NCI-H2029 (cell line): ENCODE measurements around the gene VGLL4.
A peak's percentile ranks its signal among the peaks of the same experiment; 100 is the strongest.
"Not testable (repeated sequence)": the region's sequence is repeated elsewhere in the genome, so short reads cannot be mapped to it uniquely, and the experiment has no call there.

Experiments
- DNase-seq: peaks from one replicate; lab custom pipeline; 2025; lab: John Stamatoyannopoulos, UW

Gene VGLL4

GRCh38 chr3:11643605-11644087, at the start of gene VGLL4:
Gene VGLL4, minus strand, starts transcription at chr3:11643915. Its CDS starts 397 bp downstream, at chr3:11643518.
- DNase-seq: peak; percentile 88

GRCh38 chr3:11692532-11692813, 48.8 kb upstream of the VGLL4 start:
- no peak for DNase-seq

- no peak for DNase-seq
Observed at GRCh38 chr3:11691767-11692531, 48.2 kb upstream of the VGLL4 start.

GRCh38 chr3:11690863-11691766, 47.4 kb upstream of the VGLL4 start:
- DNase-seq: no peak

GRCh38 chr3:11689749-11690148, 46.0 kb upstream of the VGLL4 start:
- DNase-seq: no peak

GRCh38 chr3:11684980-11685379, 41.3 kb upstream of the VGLL4 start:
- not testable (repeated sequence) for DNase-seq

GRCh38 chr3:11680509-11680908, 36.8 kb upstream of the VGLL4 start:
- DNase-seq: no peak

GRCh38 chr3:11679964-11680363, 36.2 kb upstream of the VGLL4 start:
- DNase-seq: no peak

GRCh38 chr3:11672363-11672762, 28.6 kb upstream of the VGLL4 start:
- DNase-seq: no peak

- DNase-seq: no peak
Observed at GRCh38 chr3:11671648-11672100, 28.0 kb upstream of the VGLL4 start.

- no peak for DNase-seq
Observed at GRCh38 chr3:11668243-11669235, 24.8 kb upstream of the VGLL4 start.

- no peak for DNase-seq
Observed at GRCh38 chr3:11665331-11665730, 21.6 kb upstream of the VGLL4 start.

GRCh38 chr3:11662392-11662990, 18.8 kb upstream of the VGLL4 start:
- DNase-seq: no peak

GRCh38 chr3:11661827-11662226, 18.1 kb upstream of the VGLL4 start:
- DNase-seq: no peak

- DNase-seq: no peak
Observed at GRCh38 chr3:11661052-11661656, 17.4 kb upstream of the VGLL4 start.

- no peak for DNase-seq
Observed at GRCh38 chr3:11660242-11660641, 16.5 kb upstream of the VGLL4 start.

GRCh38 chr3:11658180-11658579, 14.5 kb upstream of the VGLL4 start:
- DNase-seq: no peak

GRCh38 chr3:11655196-11655928, 11.6 kb upstream of the VGLL4 start:
- no peak for DNase-seq

GRCh38 chr3:11654166-11654565, 10.5 kb upstream of the VGLL4 start:
- DNase-seq: no peak
